Transverse colon (tissue), 4 donors: Measurements from ENCODE around the gene FLAD1. TPM values are rescaled to one million over a fixed set of nuclear protein-coding genes. Genes with fewer than 3 reads are reported as not detected.

Source experiments
- DNase-seq: peaks from one replicate; pipeline ENCODE4 v3.0.0-alpha.2; 2019
- H3K27ac ChIP-seq, 4 donors: fragments of 200-600 bp; sonication (generic); 2 replicates each; pipeline ENCODE4 v1.5.1; 2016 to 2018; ENCODE audit warnings: inconsistent platforms in 4 of 4
- H3K27me3 ChIP-seq: fragments of 200-600 bp; sonication (generic); 2 replicates; pipeline ENCODE4 v1.5.1; 2017; ENCODE audit warnings: inconsistent platforms
- H3K36me3 ChIP-seq, 4 donors: fragments of 200-600 bp; sonication (generic); 2 replicates each; pipeline ENCODE4 v1.5.1; 2017 to 2019; ENCODE audit warnings: inconsistent platforms in 4 of 4
- H3K4me1 ChIP-seq, 4 donors: fragments of 200-600 bp; sonication (generic); 2 replicates each; pipeline ENCODE4 v1.5.1; 2017 to 2020; ENCODE audit warnings: inconsistent platforms in 4 of 4
- H3K4me3 ChIP-seq, 4 donors: fragments of 200-600 bp; sonication (generic); 1 replicate in 1 of 4; 2 replicates in 3 of 4; pipeline versions ENCODE4 v1.5.1 to v1.6.1; 2017 to 2019; ENCODE audit warnings: inconsistent platforms in 4 of 4
- H3K9me3 ChIP-seq, 2 donors: fragments of 200-600 bp; sonication (generic); 2 replicates each; pipeline ENCODE4 v1.5.1; 2017 to 2019; ENCODE audit warnings: inconsistent platforms in 2 of 2
- CTCF ChIP-seq, 5 experiments: fragments of 200-600 bp in 3 of 5; fragments of 450-650 bp in 2 of 5; sonication (generic) in 3 of 5; IDR thresholded peaks; 1 replicate in 2 of 5; 2 replicates in 3 of 5; pipeline ENCODE4 v1.5.1; 2016 to 2017; ENCODE audit warnings: antibody characterized with exemption in 5 of 5, inconsistent platforms in 3 of 5, mild to moderate bottlenecking in 2 of 5, moderate library complexity in 1 of 5
- EP300 ChIP-seq: sonication (generic); formaldehyde crosslinking; IDR thresholded peaks from one replicate; pipeline ENCODE4 v1.6.1; 2017; ENCODE audit warnings: antibody characterized with exemption, low read depth
- POLR2A ChIP-seq: fragments of 450-650 bp; IDR thresholded peaks from one replicate; pipeline ENCODE4 v1.6.1; 2016; ENCODE audit warnings: antibody characterized with exemption, mild to moderate bottlenecking, moderate library complexity
- POLR2AphosphoS5 ChIP-seq, 3 donors: sonication (generic); formaldehyde crosslinking; IDR thresholded peaks; one replicate each; pipeline ENCODE4 v1.6.1; 2016; ENCODE audit warnings: antibody characterized with exemption in 3 of 3
- WGBS, 2 donors: methylation state at CpG; one replicate each; pipeline ENCODE4 v1.1.5; 2018; ENCODE audit warnings: low coverage in 1 of 2; 5-methylcytosine and 5-hydroxymethylcytosine counted together
- in situ Hi-C, 4 donors: fragments of 200-750 bp; cut with MboI; loops; one replicate each; pipeline versions ENCODE4 v1.15.0 to v1.15.1; 2017; ENCODE audit warnings: low sequenced_read_pairs in 3 of 4, low pct_ligation_motif_present in 1 of 4, low pct_unique_long_range_greater_than_20kb in 1 of 4
- intact Hi-C: fragments of 100-400 bp; cut with DNase I; formaldehyde crosslinking; loops from one replicate; pipeline ENCODE4 v1.15.1; 2023; ENCODE audit warnings: low total_unique reads
- total RNA-seq, 4 donors: library from RNA; depleted of rRNA; stranded (reverse); fragments of >200 nt; gene quantifications; one replicate each; pipeline ENCODE4 v1.1.0, GENCODE V29; 2016

FLAD1 gene
- total RNA-seq, 4 donors from 2014 or later, result 32.7 to 42.4 (median 36.0) TPM

GRCh38 chr1:154962156-154962749 is 20.9 kb upstream of the FLAD1 start:
- intact Hi-C loops (no loop called here), in situ Hi-C loops (loop anchor here in 3 of 4 donors (25.0 kb wide), 1 partner anchor 100 kb away; the partner anchor contains the start of genes ADAM15 (in 3 of the 3) and EFNA4 (in 3 of the 3))
- DNase-seq, result peak; percentile 49
- Histone ChIP-seq H3K4me3 (peak overlapping the region; percentile 62 to 95 (median 78)), H3K27me3 (no peaks in the 10 kb centered on the region), H3K9me3 (no peaks in the 10 kb centered on the region), H3K36me3 (peaks cover 0 to 28% (median 11%) of the 10 kb centered on the region in 4 donors), H3K27ac (peak overlapping the region; percentile 95 to 99 (median 96)), H3K4me1 (peaks cover 1 to 34% (median 24%) of the 10 kb centered on the region in 4 donors)
- no peak for TF ChIP-seq POLR2A
- TF ChIP-seq POLR2AphosphoS5 (IDR thresholded peaks at IDR 0.05), result no peak
- TF ChIP-seq EP300, result no peak
- TF ChIP-seq CTCF (IDR thresholded peaks at IDR 0.05), result no peak
- WGBS, 2 donors, result 2 to 3% methylated on average over 8 to 22 of the region's 25 CpGs

- H3K4me3 ChIP-seq, result peak overlapping the region in 1 of 4 donors; percentile 92
- 67% methylated on average over 6 of the region's 6 CpGs; no CpG with 5 or more reads in 1 of the 2 donors for WGBS, 2 donors
- intact Hi-C loops, result no loop called here
- no peaks in the 10 kb centered on the region for H3K27me3 ChIP-seq
- no peak for DNase-seq
- H3K9me3 ChIP-seq, result no peaks in the 10 kb centered on the region
- H3K27ac ChIP-seq, result peak overlapping the region; percentile 95 to 99 (median 96)
- H3K4me1 ChIP-seq, result peaks cover 0 to 30% (median 22%) of the 10 kb centered on the region in 4 donors
- in situ Hi-C loops, result loop anchor here in 3 of 4 donors (25.0 kb wide), 1 partner anchor 99 kb away; the partner anchor contains the start of genes ADAM15 (in 3 of the 3) and EFNA4 (in 3 of the 3)
- H3K36me3 ChIP-seq, result peaks cover 0 to 32% (median 14%) of the 10 kb centered on the region in 4 donors
- TF ChIP-seq POLR2AphosphoS5 (IDR thresholded peaks at IDR 0.05) (no peak), POLR2A (no peak), CTCF (IDR thresholded peaks at IDR 0.05) (no peak), EP300 (no peak)
Observed at GRCh38 chr1:154962795-154963330, 20.3 kb upstream of the FLAD1 start.

- in situ Hi-C loops (loop anchor here in 3 of 4 donors (25.0 kb wide), 1 partner anchor 99 kb away; the partner anchor contains the start of genes ADAM15 (in 3 of the 3) and EFNA4 (in 3 of the 3)), intact Hi-C loops (no loop called here)
- no peak overlapping the region for H3K4me3 ChIP-seq
- DNase-seq, result no peak
- no peaks in the 10 kb centered on the region for H3K9me3 ChIP-seq
- no peaks in the 10 kb centered on the region for H3K27me3 ChIP-seq
- peaks cover 0 to 32% (median 22%) of the 10 kb centered on the region in 4 donors for H3K4me1 ChIP-seq
- H3K27ac ChIP-seq, result no peak overlapping the region
- 63 to 79% methylated on average over 2 to 8 of the region's 8 CpGs for WGBS, 2 donors
- H3K36me3 ChIP-seq, result peaks cover 0 to 32% (median 15%) of the 10 kb centered on the region in 4 donors
- TF ChIP-seq POLR2A (no peak), EP300 (no peak), CTCF (IDR thresholded peaks at IDR 0.05) (no peak), POLR2AphosphoS5 (IDR thresholded peaks at IDR 0.05) (no peak)
Observed at GRCh38 chr1:154963643-154964042, 19.5 kb upstream of the FLAD1 start.

- intact Hi-C loops (no loop called here), in situ Hi-C loops (loop anchor here in 3 of 4 donors (25.0 kb wide), 1 partner anchor 98 kb away; the partner anchor contains the start of genes ADAM15 (in 3 of the 3) and EFNA4 (in 3 of the 3))
Observed at GRCh38 chr1:154964359-154964758, 18.8 kb upstream of the FLAD1 start.

More at GRCh38 chr1:154964359-154964758, 18.8 kb upstream of the FLAD1 start:
- H3K9me3 ChIP-seq, result no peaks in the 10 kb centered on the region
- no peak overlapping the region for H3K4me3 ChIP-seq
- no peak for DNase-seq
- H3K27me3 ChIP-seq, result no peaks in the 10 kb centered on the region
- TF ChIP-seq POLR2A, result no peak
- TF ChIP-seq EP300, result no peak
- no peak for TF ChIP-seq POLR2AphosphoS5 (IDR thresholded peaks at IDR 0.05)
- TF ChIP-seq CTCF (IDR thresholded peaks at IDR 0.05), result no peak
- peaks cover 1 to 40% (median 26%) of the 10 kb centered on the region in 4 donors for H3K4me1 ChIP-seq
- peaks cover 0 to 32% (median 12%) of the 10 kb centered on the region in 4 donors for H3K36me3 ChIP-seq
- WGBS, 2 donors, result 88 to 92% methylated on average over 4 to 6 of the region's 6 CpGs
- no peak overlapping the region for H3K27ac ChIP-seq
